Measurements from ENCODE around the gene HEPN1. TPM values are rescaled to one million over a fixed set of nuclear protein-coding genes. Genes with fewer than 3 reads are reported as not detected.

HEPN1 gene
- polyA plus RNA-seq, 2 of the 4 experiments (the other 2 are of a cell fraction), result not detected

DNA sequence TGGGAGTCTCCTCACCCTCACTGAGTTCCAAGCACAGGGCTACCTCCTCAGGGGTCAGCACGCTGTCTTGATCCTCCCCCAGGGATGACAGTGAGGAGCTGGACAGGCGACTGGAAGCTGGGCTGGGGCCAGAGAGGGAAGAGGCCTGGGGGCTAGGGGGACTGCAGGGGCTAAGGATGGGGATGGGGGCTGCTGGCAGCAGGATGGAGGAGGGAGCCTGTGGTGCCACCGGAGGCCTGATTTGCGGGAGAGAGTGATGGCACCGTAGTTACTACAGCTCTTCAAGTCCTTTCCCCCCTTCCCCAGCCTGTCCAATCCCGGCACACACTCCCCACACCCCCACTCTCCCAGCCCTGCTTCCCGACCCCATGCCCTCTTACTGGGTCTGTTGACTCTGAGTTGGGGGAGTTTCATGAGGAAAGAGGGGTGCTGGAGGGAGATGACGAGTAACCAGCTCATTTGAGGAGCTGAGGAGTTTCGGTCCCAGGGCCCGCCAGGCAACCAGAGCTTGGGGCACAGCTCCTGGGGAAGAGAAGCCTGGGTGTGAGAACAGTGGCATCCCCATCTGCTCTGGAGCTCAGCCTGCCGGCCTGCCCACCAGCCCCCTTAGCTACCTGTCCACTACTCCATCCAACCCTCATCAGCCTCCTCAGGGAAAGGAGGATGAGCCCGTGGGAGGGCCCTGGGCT, 31.9 kb upstream of the HEPN1 start:
- Histone ChIP-seq H3K4me3 (no peak overlapping the region), H3K9me3 (no peaks in the 10 kb centered on the region), H3K27ac (no peak overlapping the region), H3K4me1 (no peaks in the 10 kb centered on the region), H3K4me2 (no peak overlapping the region)
- no peak for FAIRE-seq
- TF ChIP-seq NPAS2 (CRISPR knock-in tag; IDR thresholded peaks at IDR 0.05; ENCODE audit: borderline replicate concordance) (no peak), ZFP36 (IDR thresholded peaks at IDR 0.05; ENCODE audit: borderline replicate concordance, partially characterized antibody) (no peak), HOXA7 (CRISPR knock-in tag; IDR thresholded peaks at IDR 0.05) (no peak), EHMT2 (IDR thresholded peaks at IDR 0.05; ENCODE audit: low read depth) (no peak), JUNB (IDR thresholded peaks at IDR 0.05) (no peak), BHLHE40 (IDR thresholded peaks at IDR 0.05; ENCODE audit: low read depth, low read length) (no peak), RARB (CRISPR knock-in tag; IDR thresholded peaks at IDR 0.05) (no peak), ELK1 (IDR thresholded peaks at IDR 0.05; ENCODE audit: low read depth, low read length) (no peak)
- no peak for DNase-seq (ENCODE audit: low read depth in 1 of 2, low spot score in 1 of 2)
- 38% methylated on average over 12 of the region's 12 CpGs for WGBS (ENCODE audit: missing lambda C conversion rate)
- POLR2A ChIA-PET, result interaction anchor here (1.9 kb wide), 1 partner anchor 11 kb away, joined by 7 read pairs; no protein-coding TSS in a partner anchor
- CTCF ChIA-PET, result interaction anchor here (0.8 to 2.1 kb wide), 4 partner anchors 11 to 546 kb away, joined by 3 to 8 read pairs (median 5); no protein-coding TSS in a partner anchor
- no peak for ATAC-seq

DNA sequence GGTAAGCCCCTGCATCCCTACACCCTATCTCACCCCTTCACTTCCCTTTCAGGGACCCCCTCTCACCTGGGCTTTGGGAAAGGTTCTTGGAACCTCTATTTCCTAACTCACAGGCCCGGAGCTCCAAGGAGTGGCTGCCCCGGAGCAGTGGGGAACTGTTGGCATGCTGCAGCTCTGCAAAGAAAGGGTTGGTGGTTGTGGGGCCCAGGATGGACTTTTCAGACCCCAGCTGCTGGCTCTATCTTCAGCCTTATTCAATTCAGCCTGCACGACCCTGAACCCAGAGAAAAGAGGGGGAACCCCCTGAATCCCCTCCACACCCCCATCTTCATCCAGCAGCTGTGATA, 31.4 kb upstream of the HEPN1 start:
- Histone ChIP-seq H3K27ac (no peak overlapping the region), H3K4me2 (no peak overlapping the region), H3K9me3 (no peaks in the 10 kb centered on the region), H3K4me3 (no peak overlapping the region), H3K4me1 (no peaks in the 10 kb centered on the region)
- FAIRE-seq (no peak), DNase-seq (ENCODE audit: low read depth in 1 of 2, low spot score in 1 of 2) (no peak), ATAC-seq (no peak)
- ChIA-PET POLR2A (interaction anchor here (1.9 kb wide), 1 partner anchor 12 kb away, joined by 7 read pairs; no protein-coding TSS in a partner anchor), CTCF (interaction anchor here (1.0 to 2.1 kb wide), 3 partner anchors 12 to 218 kb away, joined by 3 to 8 read pairs (median 7); no protein-coding TSS in a partner anchor)
- WGBS (ENCODE audit: missing lambda C conversion rate), result no CpG with 5 or more reads among the region's 3 CpGs
- no peak for TF ChIP-seq CBX2 (IDR thresholded peaks at IDR 0.05; ENCODE audit: borderline replicate concordance, low read depth)
- TF ChIP-seq ELK1 (IDR thresholded peaks at IDR 0.05; ENCODE audit: low read depth, low read length), result no peak
- TF ChIP-seq, protein P1, sequence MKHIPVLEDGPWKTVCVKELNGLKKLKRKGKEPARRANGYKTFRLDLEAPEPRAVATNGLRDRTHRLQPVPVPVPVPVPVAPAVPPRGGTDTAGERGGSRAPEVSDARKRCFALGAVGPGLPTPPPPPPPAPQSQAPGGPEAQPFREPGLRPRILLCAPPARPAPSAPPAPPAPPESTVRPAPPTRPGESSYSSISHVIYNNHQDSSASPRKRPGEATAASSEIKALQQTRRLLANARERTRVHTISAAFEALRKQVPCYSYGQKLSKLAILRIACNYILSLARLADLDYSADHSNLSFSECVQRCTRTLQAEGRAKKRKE (CRISPR knock-in tag; IDR thresholded peaks at IDR 0.05; ENCODE audit: low read depth), result no peak
- TF ChIP-seq JUNB (IDR thresholded peaks at IDR 0.05), result no peak
- no peak for TF ChIP-seq HOXB13 (CRISPR knock-in tag; IDR thresholded peaks at IDR 0.05; ENCODE audit: low read depth)
- TF ChIP-seq FOSL2 (IDR thresholded peaks at IDR 0.05), result no peak
- TF ChIP-seq FOSL2 (CRISPR knock-in tag; IDR thresholded peaks at IDR 0.05), result no peak
- no peak for TF ChIP-seq CEBPB (IDR thresholded peaks at IDR 0.05)
- no peak for TF ChIP-seq EHF (CRISPR knock-in tag; IDR thresholded peaks at IDR 0.05)
- TF ChIP-seq, protein P2, sequence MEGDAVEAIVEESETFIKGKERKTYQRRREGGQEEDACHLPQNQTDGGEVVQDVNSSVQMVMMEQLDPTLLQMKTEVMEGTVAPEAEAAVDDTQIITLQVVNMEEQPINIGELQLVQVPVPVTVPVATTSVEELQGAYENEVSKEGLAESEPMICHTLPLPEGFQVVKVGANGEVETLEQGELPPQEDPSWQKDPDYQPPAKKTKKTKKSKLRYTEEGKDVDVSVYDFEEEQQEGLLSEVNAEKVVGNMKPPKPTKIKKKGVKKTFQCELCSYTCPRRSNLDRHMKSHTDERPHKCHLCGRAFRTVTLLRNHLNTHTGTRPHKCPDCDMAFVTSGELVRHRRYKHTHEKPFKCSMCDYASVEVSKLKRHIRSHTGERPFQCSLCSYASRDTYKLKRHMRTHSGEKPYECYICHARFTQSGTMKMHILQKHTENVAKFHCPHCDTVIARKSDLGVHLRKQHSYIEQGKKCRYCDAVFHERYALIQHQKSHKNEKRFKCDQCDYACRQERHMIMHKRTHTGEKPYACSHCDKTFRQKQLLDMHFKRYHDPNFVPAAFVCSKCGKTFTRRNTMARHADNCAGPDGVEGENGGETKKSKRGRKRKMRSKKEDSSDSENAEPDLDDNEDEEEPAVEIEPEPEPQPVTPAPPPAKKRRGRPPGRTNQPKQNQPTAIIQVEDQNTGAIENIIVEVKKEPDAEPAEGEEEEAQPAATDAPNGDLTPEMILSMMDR (IDR thresholded peaks at IDR 0.05), result no peak
- no peak for TF ChIP-seq RFX5 (IDR thresholded peaks at IDR 0.05)
- no peak for TF ChIP-seq ESRRA (IDR thresholded peaks at IDR 0.05; ENCODE audit: borderline replicate concordance, low read length)
- TF ChIP-seq FOXS1 (CRISPR knock-in tag; IDR thresholded peaks at IDR 0.05), result no peak
